HCT116 (cell line): ENCODE results near the gene LRRC4C.

Experiments
- CEBPB ChIP-seq: IDR thresholded peaks from 2 replicates; pipeline ENCODE4 v1.6.1; 2012; ENCODE audit warnings: low read depth
- EZH2 ChIP-seq: fragments of 200-600 bp; sonication (generic); IDR thresholded peaks from 2 replicates; pipeline ENCODE4 v1.6.1; 2017; ENCODE audit warnings: antibody characterized with exemption, mixed run types
- EZH2phosphoT487 ChIP-seq: fragments of 200-600 bp; IDR thresholded peaks from 2 replicates; pipeline ENCODE4 v1.6.1; 2018; ENCODE audit warnings: antibody characterized with exemption, borderline replicate concordance
- POLR2A ChIP-seq: IDR thresholded peaks from 2 replicates; pipeline ENCODE4 v1.7.0; 2011; ENCODE audit warnings: borderline replicate concordance; ENCODE audit not compliant: insufficient read depth, insufficient read length; ENCODE audit errors: extremely low read depth
- POLR2AphosphoS5 ChIP-seq: IDR thresholded peaks from 2 replicates; pipeline ENCODE4 v1.6.1; 2011; ENCODE audit warnings: mild to moderate bottlenecking, low read depth, low read length, moderate library complexity
- RAD21 ChIP-seq: IDR thresholded peaks from 2 replicates; pipeline ENCODE4 v1.6.1; 2012; ENCODE audit warnings: low read depth, mild to moderate bottlenecking
- SIN3A ChIP-seq: IDR thresholded peaks from 2 replicates; pipeline ENCODE4 v1.6.1; 2012; ENCODE audit warnings: low read depth
- TCF7L2 ChIP-seq: IDR thresholded peaks from 2 replicates; pipeline ENCODE4 v1.7.0; 2011; ENCODE audit warnings: borderline replicate concordance, inconsistent platforms; ENCODE audit not compliant: insufficient read depth, insufficient read length; ENCODE audit errors: extremely low read depth
- YY1 ChIP-seq: IDR thresholded peaks from 2 replicates; pipeline ENCODE4 v1.6.1; 2011; ENCODE audit warnings: low read length, low read depth, moderate library complexity, mild to moderate bottlenecking; ENCODE audit not compliant: insufficient replicate concordance; ENCODE audit errors: extremely low read depth
- ZNF274 ChIP-seq: fragments of 200-500 bp; sonication (Bioruptor generic); IDR thresholded peaks from 2 replicates; pipeline ENCODE4 v1.6.1; 2014; ENCODE audit warnings: mild to moderate bottlenecking, low read depth, low read length, inconsistent platforms
- TF ChIP-seq, protein P1 (sequence below), 3 experiments: fragments of 200-600 bp in 1 of 3; sonication (generic) in 1 of 3; IDR thresholded peaks in 2 of 3; conservative IDR thresholded peaks in 1 of 3; 2 replicates each; pipeline ENCODE4 v1.5.1; 2012 to 2017; ENCODE audit warnings: low read depth in 2 of 3, low read length in 2 of 3, antibody characterized with exemption in 1 of 3, borderline replicate concordance in 1 of 3, control low read depth in 1 of 3, mild to moderate bottlenecking in 1 of 3, mixed read lengths in 1 of 3, mixed run types in 1 of 3, moderate library complexity in 1 of 3; ENCODE audit not compliant: insufficient read depth in 1 of 3
- TF ChIP-seq, protein P2 (sequence below): IDR thresholded peaks from 2 replicates; pipeline ENCODE4 v1.6.1; 2012; ENCODE audit warnings: low read depth

DNA sequence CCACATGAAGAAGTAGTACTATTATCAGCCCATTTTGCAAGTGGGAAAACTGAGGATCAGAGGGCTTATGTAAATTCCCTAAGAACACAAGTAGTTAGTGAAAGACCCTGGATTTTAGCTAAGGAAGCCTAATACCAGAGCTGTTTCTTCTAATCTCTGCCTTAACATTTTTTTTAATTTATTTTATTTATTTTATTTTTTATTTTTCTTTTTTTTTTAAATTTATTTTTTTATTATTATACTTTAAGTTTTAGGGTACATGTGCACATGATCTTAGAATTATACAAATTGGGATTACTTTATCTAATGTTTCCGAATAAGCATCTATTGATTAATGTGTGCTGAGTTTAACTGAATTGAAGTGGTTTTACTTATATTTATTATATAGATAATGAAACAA lies 1015.3 kb downstream of the LRRC4C start:
- TF ChIP-seq, protein P1, sequence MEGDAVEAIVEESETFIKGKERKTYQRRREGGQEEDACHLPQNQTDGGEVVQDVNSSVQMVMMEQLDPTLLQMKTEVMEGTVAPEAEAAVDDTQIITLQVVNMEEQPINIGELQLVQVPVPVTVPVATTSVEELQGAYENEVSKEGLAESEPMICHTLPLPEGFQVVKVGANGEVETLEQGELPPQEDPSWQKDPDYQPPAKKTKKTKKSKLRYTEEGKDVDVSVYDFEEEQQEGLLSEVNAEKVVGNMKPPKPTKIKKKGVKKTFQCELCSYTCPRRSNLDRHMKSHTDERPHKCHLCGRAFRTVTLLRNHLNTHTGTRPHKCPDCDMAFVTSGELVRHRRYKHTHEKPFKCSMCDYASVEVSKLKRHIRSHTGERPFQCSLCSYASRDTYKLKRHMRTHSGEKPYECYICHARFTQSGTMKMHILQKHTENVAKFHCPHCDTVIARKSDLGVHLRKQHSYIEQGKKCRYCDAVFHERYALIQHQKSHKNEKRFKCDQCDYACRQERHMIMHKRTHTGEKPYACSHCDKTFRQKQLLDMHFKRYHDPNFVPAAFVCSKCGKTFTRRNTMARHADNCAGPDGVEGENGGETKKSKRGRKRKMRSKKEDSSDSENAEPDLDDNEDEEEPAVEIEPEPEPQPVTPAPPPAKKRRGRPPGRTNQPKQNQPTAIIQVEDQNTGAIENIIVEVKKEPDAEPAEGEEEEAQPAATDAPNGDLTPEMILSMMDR (IDR thresholded peaks at IDR 0.05 in 2 of 3, conservative IDR thresholded peaks at IDR 0.05 in 1 of 3; ENCODE audit: borderline replicate concordance in 1 of 3, insufficient read depth in 1 of 3, low read depth in 2 of 3, low read length in 2 of 3), result no peak
- TF ChIP-seq POLR2AphosphoS5 (no peak), EZH2phosphoT487 (no peak), POLR2A (no peak), RAD21 (no peak), CEBPB (no peak), ZNF274 (no peak), TCF7L2 (no peak), EZH2 (no peak), SIN3A (no peak), YY1 (no peak)
- TF ChIP-seq, protein P2, sequence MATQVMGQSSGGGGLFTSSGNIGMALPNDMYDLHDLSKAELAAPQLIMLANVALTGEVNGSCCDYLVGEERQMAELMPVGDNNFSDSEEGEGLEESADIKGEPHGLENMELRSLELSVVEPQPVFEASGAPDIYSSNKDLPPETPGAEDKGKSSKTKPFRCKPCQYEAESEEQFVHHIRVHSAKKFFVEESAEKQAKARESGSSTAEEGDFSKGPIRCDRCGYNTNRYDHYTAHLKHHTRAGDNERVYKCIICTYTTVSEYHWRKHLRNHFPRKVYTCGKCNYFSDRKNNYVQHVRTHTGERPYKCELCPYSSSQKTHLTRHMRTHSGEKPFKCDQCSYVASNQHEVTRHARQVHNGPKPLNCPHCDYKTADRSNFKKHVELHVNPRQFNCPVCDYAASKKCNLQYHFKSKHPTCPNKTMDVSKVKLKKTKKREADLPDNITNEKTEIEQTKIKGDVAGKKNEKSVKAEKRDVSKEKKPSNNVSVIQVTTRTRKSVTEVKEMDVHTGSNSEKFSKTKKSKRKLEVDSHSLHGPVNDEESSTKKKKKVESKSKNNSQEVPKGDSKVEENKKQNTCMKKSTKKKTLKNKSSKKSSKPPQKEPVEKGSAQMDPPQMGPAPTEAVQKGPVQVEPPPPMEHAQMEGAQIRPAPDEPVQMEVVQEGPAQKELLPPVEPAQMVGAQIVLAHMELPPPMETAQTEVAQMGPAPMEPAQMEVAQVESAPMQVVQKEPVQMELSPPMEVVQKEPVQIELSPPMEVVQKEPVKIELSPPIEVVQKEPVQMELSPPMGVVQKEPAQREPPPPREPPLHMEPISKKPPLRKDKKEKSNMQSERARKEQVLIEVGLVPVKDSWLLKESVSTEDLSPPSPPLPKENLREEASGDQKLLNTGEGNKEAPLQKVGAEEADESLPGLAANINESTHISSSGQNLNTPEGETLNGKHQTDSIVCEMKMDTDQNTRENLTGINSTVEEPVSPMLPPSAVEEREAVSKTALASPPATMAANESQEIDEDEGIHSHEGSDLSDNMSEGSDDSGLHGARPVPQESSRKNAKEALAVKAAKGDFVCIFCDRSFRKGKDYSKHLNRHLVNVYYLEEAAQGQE, result no peak
